Colonic mucosa (tissue), 4 donors: ENCODE results near the gene AFF3. TPM values are rescaled to one million over a fixed set of nuclear protein-coding genes. Genes with fewer than 3 reads are reported as not detected.

ENCODE experiments used
- DNase-seq: peaks from one replicate; pipeline ENCODE4 v3.0.0-alpha.2; 2020
- H3K27ac ChIP-seq: fragments of 200-600 bp; one replicate; pipeline ENCODE4 v1.8.0; 2021
- H3K27me3 ChIP-seq: fragments of 200-600 bp; one replicate; pipeline ENCODE4 v1.8.0; 2021
- H3K36me3 ChIP-seq: fragments of 200-600 bp; one replicate; pipeline ENCODE4 v1.8.0; 2021
- H3K4me1 ChIP-seq: fragments of 200-600 bp; one replicate; pipeline ENCODE4 v1.8.0; 2021; ENCODE audit warnings: mild to moderate bottlenecking
- H3K4me3 ChIP-seq: fragments of 200-600 bp; one replicate; pipeline ENCODE4 v1.8.0; 2021
- H3K9ac ChIP-seq, 2 donors: one replicate each; pipeline ENCODE4 v1.7.0; 2013; ENCODE audit warnings: control low read depth in 2 of 2, low read depth in 2 of 2, low read length in 2 of 2
- H3K9me3 ChIP-seq: fragments of 200-600 bp; one replicate; pipeline ENCODE4 v1.8.0; 2021
- CTCF ChIP-seq: fragments of 200-600 bp; IDR thresholded peaks from one replicate; pipeline ENCODE4 v1.8.0; 2022; ENCODE audit warnings: antibody characterized with exemption, mild to moderate bottlenecking
- intact Hi-C: fragments of 100-400 bp; cut with DNase I; formaldehyde crosslinking; loops from one replicate; pipeline ENCODE4 v1.14.1; 2022
- total RNA-seq, 2 donors: library from RNA; stranded (reverse); fragmentation: NEBNext Ultra II Directional in 1 of 2; extraction: Animal tissue kit (Norgen Biotek cat#: 25700) in 1 of 2; gene quantifications; one replicate each; pipeline ENCODE4 v1.2.1, GENCODE V29; 2021
- donor health status: healthy.
- donor health status: DM: no; HTN: no; CAD: no.
- donor health status: DM: no; HTN: no; CAD: no.

Gene AFF3
- total RNA-seq, 2 donors from 2014 or later: 0.86 to 2.6 TPM

- H3K4me3 ChIP-seq: no peak overlapping the region
- intact Hi-C loops: no loop called here
- DNase-seq: no peak
- no peak overlapping the region for H3K27ac ChIP-seq
- H3K36me3 ChIP-seq: no peaks in the 10 kb centered on the region
- no peaks in the 10 kb centered on the region for H3K4me1 ChIP-seq
- no peak overlapping the region for H3K9ac ChIP-seq
- TF ChIP-seq CTCF: no peak
- no peaks in the 10 kb centered on the region for H3K9me3 ChIP-seq
- no peaks in the 10 kb centered on the region for H3K27me3 ChIP-seq
Measured at GRCh38 chr2:99802734-99803133, 339.7 kb downstream of the AFF3 start.

GRCh38 chr2:99801327-99801901, 341.0 kb downstream of the AFF3 start:
- intact Hi-C loops: no loop called here
- H3K4me1 ChIP-seq: no peaks in the 10 kb centered on the region
- H3K36me3 ChIP-seq: no peaks in the 10 kb centered on the region
- no peak overlapping the region for H3K27ac ChIP-seq
- no peak for DNase-seq
- H3K4me3 ChIP-seq: no peak overlapping the region
- no peak for TF ChIP-seq CTCF
- H3K9me3 ChIP-seq: no peaks in the 10 kb centered on the region
- H3K27me3 ChIP-seq: no peaks in the 10 kb centered on the region
- no peak overlapping the region for H3K9ac ChIP-seq

- no peak for DNase-seq
- Histone ChIP-seq H3K36me3 (no peaks in the 10 kb centered on the region), H3K27ac (no peak overlapping the region), H3K9ac (no peak overlapping the region), H3K27me3 (no peaks in the 10 kb centered on the region), H3K4me3 (no peak overlapping the region), H3K9me3 (no peaks in the 10 kb centered on the region), H3K4me1 (no peaks in the 10 kb centered on the region)
- intact Hi-C loops: no loop called here
- TF ChIP-seq CTCF: no peak
Measured at GRCh38 chr2:99797475-99797874, 344.9 kb downstream of the AFF3 start.

- TF ChIP-seq CTCF: no peak
- Histone ChIP-seq H3K9ac (no peak overlapping the region), H3K4me1 (no peaks in the 10 kb centered on the region), H3K27ac (no peak overlapping the region), H3K27me3 (no peaks in the 10 kb centered on the region), H3K9me3 (no peaks in the 10 kb centered on the region), H3K4me3 (no peak overlapping the region), H3K36me3 (no peaks in the 10 kb centered on the region)
- intact Hi-C loops: no loop called here
- no peak for DNase-seq
Measured at GRCh38 chr2:99794414-99794813, 348.0 kb downstream of the AFF3 start.

- TF ChIP-seq CTCF: no peak
- Histone ChIP-seq H3K4me3 (no peak overlapping the region), H3K9ac (no peak overlapping the region), H3K36me3 (no peaks in the 10 kb centered on the region), H3K27me3 (no peaks in the 10 kb centered on the region), H3K9me3 (no peaks in the 10 kb centered on the region), H3K27ac (no peak overlapping the region), H3K4me1 (no peaks in the 10 kb centered on the region)
- intact Hi-C loops: no loop called here
- DNase-seq: no peak
Measured at GRCh38 chr2:99793022-99793421, 349.4 kb downstream of the AFF3 start.
